Measurements from ENCODE around the gene OSGIN1.
A peak's percentile ranks its signal among the peaks of the same experiment; 100 is the strongest.

OSGIN1 gene

DNA sequence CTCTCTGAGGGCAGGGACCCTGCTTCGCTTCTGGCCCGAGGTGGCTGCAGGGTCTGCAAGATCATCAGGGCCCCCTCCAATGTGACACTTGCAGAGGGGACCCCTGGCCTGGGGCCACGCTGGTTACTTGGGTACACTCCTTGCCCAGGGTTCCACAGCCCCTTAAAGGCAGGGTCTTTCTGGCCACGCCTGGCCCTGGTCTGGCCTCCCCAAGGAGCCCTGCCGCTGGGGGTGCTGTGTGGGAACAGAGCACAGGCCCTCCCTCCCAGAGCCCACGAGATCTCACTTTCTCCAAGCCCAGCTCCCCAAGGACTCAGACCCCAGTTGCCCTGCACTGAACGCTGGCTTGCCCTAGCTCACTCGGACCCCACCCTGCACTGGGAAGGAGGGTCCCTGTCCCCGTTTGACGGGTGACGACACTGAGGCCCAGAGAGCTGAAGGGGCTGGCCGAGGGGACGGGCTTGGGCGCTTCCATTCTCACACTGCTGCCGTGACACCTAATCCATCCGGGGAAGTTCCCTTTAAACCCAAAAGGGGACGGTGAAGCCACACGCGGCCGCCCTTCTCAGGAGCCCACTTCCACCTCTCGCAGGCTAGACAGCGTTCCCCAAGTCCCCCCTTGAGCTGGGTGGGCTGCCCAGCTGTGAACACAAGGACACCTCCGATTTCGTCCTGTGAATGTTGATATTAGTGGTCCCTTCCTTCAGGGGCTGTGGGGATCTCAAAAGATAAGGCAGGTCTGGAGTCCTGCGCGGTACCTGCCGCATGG, 26.9 kb upstream of the OSGIN1 start:
- DNase-seq (ENCODE audit: low read depth in 2 of 3, low spot score in 2 of 3), result no peak

DNA sequence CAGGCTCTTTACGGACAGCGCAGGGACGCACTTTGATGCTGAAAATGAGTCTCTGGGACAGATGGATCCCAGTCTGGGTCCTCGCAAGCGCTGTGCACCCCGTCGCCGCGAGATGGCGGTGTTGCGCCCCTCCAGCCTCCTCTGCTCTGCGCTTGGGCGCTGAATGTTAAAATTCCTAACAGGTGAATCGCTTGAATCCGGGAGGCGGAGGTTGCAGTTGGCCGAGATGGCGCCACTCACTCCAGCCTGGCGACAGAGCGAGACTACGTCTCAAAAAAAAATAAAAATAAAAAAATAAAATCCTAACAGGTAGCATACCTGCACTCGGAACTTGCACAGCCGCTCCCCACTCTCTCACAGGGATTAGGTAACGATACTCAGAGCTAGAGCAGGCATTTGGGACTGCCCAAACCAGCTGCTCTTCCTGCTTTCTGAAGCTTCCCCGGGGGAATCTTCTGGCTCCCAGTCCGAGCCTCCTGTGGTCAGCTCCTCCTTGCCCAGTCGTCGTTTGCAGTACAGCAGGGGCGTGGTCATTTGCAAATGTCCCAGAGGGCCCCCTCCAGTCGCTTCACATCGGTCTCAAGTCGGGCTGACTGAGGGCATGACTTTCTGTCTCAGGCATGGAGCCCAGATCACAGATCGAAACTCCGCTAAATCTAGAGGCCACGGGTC, 26.2 kb upstream of the OSGIN1 start:
- peak; percentile 30 to 67 (median 60) for DNase-seq (ENCODE audit: low read depth in 2 of 3, low spot score in 2 of 3)

DNA sequence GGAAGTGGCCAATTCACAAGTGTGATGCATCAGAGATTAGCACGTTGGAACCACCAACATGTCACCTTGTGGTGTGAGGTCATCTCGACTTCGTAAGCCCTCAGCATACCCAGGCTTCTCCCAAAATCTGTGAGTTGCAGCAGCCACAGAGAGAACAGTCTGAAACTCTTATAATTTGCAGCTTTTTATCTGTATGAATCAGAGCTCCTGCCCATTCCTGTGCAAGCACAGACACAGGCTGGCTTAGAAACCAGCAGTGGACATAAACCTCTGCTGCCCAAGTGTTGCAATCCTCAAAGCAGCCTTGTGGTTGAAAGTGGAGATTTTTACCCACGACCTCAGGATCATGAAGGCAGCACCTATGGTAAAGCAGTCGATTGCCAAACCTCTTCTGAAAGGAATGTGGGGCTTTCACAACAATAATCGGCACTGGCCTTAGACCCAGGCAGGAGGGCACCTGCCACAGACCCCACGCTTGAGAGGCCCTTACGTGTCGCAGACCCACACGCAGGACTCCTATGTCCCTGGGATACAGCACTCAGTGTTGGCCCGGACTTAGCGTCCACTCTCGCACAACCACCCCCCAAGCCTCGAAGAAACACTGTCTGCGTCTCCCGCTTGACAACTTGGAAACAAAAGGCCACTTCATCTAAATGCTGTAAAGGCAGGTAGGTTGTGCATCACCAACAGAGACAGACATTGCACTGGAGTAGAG, 24.5 kb upstream of the OSGIN1 start:
- DNase-seq (ENCODE audit: low read depth in 2 of 3, low spot score in 2 of 3), result no peak

DNA sequence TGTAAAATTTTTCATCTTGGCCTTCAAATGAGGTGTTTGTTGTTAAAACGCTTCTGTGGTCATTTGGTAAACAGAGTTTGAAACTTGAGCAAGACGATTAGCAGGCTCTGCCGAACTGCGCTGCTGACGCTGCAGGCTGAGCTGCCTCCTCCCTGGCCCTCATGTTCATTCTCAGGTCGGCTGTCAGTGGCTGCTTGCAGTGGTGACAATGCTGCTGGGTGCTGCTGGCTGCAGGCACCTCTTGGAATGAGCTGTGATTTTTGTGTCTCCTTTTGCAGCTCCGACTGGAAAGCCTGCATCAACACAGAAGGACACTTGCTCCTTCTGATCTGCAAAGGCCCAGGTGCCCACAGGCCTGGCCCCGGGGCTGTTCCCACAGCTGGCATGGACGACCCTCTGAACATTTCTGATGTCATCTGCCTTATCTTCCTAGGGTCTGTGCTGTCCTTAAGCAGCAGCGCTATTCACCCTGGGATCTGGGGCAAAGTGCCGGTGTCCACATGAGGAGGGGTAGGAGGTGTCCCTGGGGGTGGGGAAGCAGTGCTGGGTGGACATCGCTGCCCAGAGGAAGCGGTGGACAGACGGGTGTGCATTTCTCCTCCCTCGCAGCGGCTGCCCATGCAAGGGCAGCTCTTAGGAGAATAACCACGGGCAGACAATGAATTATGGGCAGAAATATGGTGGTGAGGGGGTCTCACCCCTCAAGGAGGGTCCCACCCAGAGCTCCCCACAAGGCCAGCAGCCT, 23.1 kb upstream of the OSGIN1 start:
- no peak for DNase-seq (ENCODE audit: low read depth in 2 of 3, low spot score in 2 of 3)

DNA sequence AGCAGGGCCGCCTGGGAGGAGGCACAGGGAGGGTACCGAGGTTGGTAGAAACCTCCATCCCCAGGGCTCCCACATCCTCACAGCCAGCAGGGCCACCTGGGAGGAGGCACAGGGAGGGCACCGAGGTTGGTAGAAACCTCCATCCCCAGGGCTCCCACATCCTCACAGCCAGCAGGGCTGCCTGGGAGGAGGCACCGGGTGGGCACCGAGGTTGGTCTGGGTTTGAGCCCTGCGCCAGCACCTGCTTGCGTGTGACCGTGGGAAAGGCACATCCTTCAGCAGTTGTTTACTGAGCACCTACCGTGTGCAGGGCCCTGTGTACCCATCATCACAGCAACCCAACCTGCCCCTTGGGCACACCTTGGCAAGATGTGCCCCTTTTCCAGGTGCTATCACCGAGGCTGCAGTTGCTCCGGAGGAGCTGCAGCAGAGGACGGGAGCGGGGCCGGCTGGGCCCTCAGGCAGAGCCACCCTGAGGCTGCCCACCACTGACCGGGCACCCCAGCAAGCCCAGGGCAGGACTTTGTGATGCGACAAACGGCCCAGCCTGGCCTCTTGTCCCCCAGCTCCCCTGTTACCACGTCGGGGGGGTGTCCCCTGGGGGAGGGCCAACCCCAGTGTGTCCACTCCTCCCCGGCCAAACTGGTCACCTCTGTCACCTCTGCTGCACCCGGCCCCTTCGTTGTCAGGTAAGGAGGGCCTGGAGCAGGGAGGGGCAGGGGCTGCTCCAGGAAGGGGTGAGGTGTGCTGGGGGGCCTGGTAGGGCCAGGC, 22.1 kb upstream of the OSGIN1 start:
- no peak for DNase-seq (ENCODE audit: low read depth in 2 of 3, low spot score in 2 of 3)

DNA sequence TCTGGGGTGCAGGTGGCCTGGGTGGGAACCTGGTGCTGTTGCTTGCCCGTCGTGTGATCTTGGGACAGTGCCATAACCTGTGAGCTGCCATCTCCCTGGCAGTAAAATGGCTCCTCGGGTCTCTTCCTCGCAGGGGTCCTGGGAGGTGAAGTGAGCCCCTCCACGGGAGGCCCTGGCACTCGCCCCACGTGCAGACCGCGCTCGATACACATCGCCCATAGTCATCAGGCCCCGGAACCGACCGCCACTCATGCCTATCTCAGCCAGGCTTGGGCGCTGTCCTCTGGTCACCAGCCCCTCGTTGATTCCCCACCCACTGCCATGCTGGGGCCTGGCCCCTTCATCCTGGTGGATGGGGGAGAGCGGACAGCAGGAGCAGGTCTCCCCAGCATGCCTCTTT, 21.5 kb upstream of the OSGIN1 start:
- DNase-seq (ENCODE audit: low read depth in 2 of 3, low spot score in 2 of 3), result no peak

DNA sequence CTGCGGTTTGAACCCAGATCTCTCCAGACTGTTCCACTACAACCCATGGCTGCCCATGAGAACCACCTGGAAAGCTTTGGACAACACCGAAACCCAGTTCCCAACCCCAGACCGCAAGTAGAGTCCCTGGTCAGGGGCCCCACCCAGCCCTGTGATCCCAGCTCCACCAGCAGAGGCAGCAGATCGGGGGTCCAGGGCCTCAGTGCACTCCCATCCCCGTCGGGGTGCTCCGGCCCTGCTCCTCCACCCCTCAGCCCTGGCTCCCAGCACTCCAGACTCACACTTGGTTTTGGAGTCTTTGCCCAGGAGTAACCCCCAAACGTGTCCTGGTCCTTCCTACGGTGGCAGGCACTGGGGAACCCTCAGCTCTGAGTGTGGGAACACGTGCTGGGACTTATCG, 20.7 kb upstream of the OSGIN1 start:
- no peak for DNase-seq (ENCODE audit: low read depth in 2 of 3, low spot score in 2 of 3)

DNA sequence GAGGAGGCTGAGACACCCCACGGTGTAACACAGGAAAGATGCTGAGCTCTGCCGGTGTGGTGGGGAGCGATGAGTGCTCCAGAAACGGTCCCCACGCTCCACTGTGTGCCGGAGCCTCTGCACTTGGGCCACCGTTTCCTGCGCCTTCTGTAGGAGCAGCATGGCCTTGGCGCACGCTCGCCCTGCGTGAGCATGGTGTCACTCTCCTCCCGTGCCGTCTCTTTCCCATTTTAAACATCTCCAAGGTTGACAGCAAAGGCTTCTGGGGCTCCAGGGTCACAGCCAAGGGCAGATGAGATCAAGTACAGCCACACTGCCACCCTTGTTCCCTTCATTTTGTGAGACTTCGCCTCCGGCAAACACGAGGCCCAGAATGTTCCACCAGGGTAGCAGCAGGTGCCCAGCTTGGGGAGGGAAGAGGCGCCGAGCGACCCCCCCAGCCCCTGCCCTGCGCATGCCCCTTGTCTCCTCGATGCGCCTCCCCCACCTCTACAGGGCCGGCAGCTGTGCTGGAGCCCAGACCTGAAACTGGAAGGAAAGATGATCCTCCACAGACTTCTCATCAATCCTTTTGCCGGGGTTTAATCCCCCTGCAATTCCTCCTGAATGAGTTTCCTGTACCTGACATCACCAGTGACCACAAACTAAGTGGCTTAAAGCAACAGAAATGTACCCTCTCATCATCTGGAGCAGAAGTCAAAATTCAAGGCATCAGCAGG, 19.9 kb upstream of the OSGIN1 start:
- DNase-seq (ENCODE audit: low read depth in 2 of 3, low spot score in 2 of 3), result no peak

DNA sequence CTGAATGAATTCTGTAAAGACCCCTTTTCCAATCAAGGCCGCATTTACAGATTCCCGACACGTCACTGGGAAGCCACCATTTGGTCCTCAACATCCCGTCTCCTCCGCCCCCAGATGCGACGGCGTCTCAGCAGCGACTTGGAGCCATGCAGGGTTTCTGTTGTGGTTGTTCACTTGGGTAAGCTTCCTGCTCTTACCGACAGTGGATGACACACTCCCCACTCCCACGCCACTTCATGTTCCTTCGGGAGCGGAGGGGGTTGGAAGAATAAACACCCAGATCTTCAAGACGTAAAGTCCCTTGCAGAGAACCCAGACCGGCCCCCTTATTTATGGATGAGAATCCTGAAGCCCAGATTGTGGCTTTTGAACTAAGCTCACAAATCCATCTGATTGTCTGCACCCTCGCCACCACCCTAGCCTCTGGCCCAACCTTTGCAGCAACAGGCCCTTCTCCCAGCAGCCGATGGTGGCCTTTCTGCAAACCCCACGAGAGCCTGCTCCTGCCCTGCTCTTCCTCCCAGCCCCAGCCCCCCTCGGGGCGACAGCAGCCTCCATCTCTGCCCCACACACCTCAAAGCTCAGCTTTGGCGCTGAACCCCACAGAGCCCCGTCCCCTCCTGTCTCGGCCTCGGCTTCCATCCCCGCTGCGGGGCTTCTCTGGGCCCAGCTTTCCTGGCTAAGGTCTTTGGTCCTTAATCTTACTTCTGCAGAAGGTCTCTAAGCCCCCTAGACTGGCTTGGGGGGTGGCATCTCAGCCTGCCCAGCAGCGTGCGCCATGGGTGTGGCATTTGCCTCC, 19.0 kb upstream of the OSGIN1 start:
- DNase-seq (ENCODE audit: low read depth in 2 of 3, low spot score in 2 of 3), result no peak

DNA sequence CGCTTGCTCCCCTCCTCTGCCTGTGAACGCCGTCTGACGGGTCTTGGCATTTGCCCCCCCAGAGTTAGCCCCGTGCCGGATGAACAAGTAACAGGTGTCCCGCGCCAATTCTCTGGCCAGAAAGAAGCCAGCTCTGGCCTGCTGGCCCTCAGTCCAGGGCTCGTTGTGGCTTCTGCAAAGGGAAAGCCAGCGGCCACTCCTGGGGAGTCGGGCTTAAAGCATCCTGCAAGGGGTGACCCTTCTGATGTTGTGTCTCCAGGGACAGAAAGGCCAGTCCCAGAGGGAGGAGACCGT, 18.4 kb upstream of the OSGIN1 start:
- DNase-seq (ENCODE audit: low read depth in 2 of 3, low spot score in 2 of 3), result no peak

DNA sequence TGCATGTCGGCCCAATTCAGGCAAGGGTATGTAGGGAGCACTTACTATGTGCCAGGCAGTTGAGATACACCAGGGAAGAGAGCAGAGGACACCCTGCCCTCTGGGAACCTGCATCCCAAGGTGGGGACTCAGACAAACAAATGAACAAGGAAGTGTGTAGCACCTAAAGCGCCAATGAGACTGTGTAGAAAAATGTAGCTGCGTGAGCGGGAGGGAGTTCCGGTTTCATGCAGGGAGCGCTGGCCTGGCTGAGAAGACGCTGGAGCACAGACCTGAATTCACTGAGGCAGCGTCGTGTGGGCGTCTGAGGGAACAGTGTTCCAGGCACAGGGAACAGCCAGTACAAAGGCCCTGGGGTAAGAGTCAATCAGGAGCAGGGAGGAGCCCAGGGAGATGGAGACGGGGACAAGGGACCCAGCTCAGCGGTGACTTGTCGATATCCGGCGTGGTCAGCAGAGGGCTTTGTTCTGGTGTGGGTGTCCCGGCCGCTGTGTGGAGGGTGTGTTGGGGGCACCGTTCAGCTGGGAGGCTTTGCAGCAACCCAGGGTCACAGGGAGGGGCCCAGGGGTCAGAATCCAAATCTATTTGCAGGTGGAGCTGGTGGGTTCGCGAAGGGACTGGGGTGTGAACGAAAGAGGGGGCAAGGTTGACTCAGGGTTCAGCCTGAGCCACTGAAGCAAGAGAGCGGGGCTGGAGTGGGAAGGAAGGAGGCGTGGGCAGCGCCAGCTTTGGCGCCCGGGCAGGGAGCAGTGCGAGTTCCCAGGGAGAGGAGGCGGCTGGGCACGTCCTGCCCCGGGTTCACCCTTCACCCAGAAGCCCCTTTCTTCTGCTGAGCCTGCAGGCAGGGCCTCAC, 17.8 kb upstream of the OSGIN1 start:
- no peak for DNase-seq (ENCODE audit: low read depth in 2 of 3, low spot score in 2 of 3)

DNA sequence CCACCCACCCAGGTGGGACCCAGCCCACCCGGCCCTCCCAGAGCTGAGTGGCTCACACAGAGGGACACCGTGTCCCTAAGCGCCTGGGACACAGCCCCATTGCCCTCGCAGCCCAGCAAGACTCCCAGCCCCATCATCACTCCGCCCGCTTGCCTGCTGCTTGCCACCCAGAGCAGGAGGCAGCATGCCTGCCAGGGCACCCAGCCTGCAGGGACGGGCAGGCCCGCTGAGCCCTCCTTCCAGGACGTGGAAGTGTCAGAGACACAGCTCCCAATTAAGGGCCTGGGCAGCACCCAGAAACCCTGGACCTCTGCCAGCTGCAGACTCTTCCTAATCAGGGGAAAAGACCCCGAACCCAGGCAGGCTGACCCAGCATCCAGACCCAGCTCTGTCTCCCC, 17.2 kb upstream of the OSGIN1 start:
- DNase-seq (ENCODE audit: low read depth in 2 of 3, low spot score in 2 of 3), result no peak

DNA sequence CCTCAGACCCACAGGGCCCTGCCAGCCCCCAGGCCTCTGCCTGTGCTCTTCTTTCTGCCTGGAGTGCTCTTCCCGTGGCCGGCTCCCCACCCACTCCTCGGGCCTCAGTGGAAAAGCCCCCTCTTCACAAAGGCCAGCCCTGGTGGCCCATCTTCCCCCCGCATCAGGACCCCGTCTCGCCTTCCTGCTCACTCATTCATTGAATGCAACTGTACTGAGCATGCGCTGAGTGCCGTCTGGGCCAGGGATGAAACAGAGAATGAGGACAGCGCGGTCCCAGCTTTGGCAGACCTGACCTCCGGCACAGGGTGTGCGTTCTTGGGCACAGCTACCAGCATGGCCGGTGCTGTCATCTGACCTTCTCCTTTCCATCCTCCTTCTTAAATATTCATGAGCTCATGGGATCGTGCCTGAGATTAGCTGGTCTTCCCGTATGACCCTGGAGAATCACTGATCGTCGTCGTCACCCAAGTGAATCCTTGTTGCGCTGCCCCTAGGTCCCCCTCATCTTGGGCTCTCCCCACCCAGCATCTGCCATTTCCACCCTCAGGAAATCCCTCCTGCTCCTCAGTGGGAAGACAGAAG, 16.4 kb upstream of the OSGIN1 start:
- no peak for DNase-seq (ENCODE audit: low read depth in 2 of 3, low spot score in 2 of 3)

DNA sequence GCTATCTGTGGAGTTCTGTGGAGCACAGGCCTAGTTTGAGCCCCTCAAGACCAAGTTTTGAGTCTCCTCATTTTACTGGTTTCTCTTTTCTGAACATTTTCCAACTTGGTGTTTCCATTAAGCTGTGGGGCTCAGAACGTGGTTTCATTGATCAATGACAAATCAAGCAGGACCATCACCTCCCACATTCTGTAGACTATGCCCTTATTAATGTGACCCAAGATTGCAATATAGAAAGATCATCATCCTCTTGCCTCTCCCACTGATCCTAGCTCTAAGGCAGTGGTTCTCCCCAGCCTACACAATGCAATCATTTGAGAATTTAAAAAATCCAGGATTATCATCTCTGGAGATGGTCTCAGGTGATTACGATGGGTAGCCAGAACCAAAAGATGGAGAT, 15.8 kb upstream of the OSGIN1 start:
- DNase-seq (ENCODE audit: low read depth in 2 of 3, low spot score in 2 of 3), result no peak

DNA sequence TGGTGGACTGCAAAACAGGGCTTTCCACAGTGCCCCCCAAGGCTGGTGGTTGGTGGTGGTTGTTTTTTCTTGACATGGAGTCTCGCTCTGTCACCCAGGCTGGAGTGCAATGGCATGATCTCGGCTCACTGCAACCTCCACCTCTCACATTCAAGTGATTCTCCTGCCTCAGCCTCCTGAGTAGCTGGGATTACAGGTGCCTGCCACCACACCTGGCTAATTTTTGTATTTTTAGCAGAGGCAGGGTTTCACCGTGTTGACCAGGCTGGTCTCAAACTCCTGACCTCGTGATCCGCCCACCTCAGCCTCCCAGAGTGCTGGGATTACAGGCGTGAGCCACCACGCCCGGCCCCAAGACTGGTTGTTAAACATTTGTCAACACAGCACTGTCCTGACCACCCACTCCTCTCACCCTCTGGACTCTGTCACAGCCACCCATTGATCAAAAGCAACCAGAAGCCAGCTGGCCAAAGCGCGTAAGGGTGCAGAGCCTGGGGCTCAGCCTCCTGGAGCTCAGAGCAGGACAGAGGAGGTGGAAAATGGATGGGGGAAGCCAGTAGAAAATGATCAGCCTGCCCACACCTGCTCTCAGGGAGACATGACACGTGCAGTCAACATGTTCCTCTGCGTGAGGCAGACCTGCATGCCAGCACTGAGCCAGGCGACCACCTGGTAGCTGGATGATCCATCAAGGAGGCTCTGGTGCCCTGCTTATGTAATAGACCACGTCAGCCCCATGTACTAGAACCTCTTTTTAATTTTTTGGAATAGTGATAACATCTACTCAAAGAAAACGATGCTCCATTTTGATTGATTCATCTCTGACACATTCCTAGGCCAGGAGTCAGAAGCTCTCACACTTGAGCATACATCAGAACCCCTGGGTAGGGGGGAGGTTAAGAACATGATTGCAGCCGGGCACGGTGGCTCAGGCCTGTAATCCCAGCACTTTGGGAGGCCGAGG, 14.8 kb upstream of the OSGIN1 start:
- no peak for DNase-seq (ENCODE audit: low read depth in 2 of 3, low spot score in 2 of 3)

DNA sequence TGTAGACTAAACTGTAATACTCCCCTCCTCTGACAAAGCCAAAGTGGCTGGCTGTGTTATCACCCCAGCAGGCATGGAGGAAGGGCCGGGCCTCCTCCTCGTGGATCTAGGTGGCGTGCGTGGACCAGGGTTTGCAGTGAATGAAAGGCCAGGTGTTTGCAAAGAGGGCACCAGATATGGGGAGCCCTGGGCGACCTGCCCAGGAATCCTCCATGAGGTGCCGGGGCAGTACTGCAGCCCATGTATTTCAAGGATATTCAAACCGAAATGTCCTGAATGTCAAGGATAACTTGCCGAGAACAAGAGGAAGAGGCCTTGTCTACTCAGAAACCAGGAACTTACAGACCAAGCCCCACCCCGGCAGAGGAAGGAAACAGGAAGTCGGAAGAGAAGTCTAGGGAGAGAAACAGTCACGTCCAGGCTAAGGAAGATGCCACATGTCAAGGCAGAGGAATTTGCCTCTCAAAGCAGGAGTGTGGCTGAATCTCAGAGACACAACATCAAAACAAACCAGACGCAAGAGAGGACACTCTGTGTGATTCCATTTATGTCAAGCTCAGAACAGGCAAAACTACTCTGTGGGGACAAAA, 13.7 kb upstream of the OSGIN1 start:
- DNase-seq (ENCODE audit: low read depth in 2 of 3, low spot score in 2 of 3), result no peak

DNA sequence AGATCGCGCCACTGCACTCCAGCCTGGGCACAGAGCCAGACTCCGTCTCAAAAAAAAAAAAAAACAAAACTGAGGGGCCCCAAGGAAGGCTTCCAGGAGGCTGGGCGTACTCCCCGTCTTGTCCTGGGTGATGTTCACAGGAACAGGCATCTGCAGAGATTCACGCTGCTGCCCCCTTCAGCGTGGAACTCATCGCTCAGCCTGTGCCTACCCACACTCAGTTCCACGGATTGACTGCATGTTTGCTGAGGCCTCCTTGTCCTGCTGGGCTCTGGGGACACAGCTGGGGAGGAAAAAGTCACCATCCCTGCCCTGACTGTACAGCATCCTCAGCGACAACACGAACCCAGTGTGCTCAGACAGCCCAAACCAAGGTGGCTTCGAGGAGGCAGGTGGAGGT, 12.9 kb upstream of the OSGIN1 start:
- no peak for DNase-seq (ENCODE audit: low read depth in 2 of 3, low spot score in 2 of 3)
